Uterus (tissue), 4 donors: ENCODE data around the gene PARD3. TPM values are rescaled to one million over a fixed set of nuclear protein-coding genes. Genes with fewer than 3 reads are reported as not detected.

Experiments used
- DNase-seq, 2 donors: peaks; one replicate each; pipeline ENCODE4 v3.0.0-alpha.2; 2019 to 2020
- H3K27ac ChIP-seq, 2 donors: fragments of 200-600 bp; sonication (generic); 1 replicate in 1 of 2; 2 replicates in 1 of 2; pipeline ENCODE4 v1.5.1; 2016 to 2018
- H3K27me3 ChIP-seq, 2 donors: fragments of 200-600 bp; sonication (generic); one replicate each; pipeline ENCODE4 v1.5.1; 2018 to 2019; ENCODE audit warnings: control low read depth in 1 of 2
- H3K36me3 ChIP-seq, 2 donors: fragments of 200-600 bp; sonication (generic); one replicate each; pipeline ENCODE4 v1.5.1; 2019; ENCODE audit warnings: control low read depth in 1 of 2
- H3K4me1 ChIP-seq, 2 donors: fragments of 200-600 bp; sonication (generic); one replicate each; pipeline ENCODE4 v1.5.1; 2018 to 2019; ENCODE audit warnings: control low read depth in 1 of 2
- H3K4me3 ChIP-seq, 2 donors: fragments of 200-600 bp; sonication (generic); 1 replicate in 1 of 2; 2 replicates in 1 of 2; pipeline ENCODE4 v1.5.1; 2018 to 2019; ENCODE audit warnings: mild to moderate bottlenecking in 1 of 2
- H3K9me3 ChIP-seq, 2 donors: fragments of 200-600 bp; sonication (generic); one replicate each; pipeline ENCODE4 v1.5.1; 2019; ENCODE audit warnings: control low read depth in 1 of 2
- CTCF ChIP-seq, 4 experiments: fragments of 200-600 bp in 2 of 4; fragments of 450-650 bp in 2 of 4; sonication (generic) in 2 of 4; IDR thresholded peaks; one replicate each; pipeline ENCODE4 v1.5.1; 2016 to 2019; ENCODE audit warnings: antibody characterized with exemption in 4 of 4, mild to moderate bottlenecking in 2 of 4, moderate library complexity in 1 of 4
- POLR2A ChIP-seq, 2 donors: fragments of 450-650 bp; IDR thresholded peaks; one replicate each; pipeline ENCODE4 v1.6.1; 2016; ENCODE audit warnings: antibody characterized with exemption in 2 of 2, mild to moderate bottlenecking in 1 of 2, moderate library complexity in 1 of 2
- intact Hi-C: fragments of 100-400 bp; cut with DNase I; formaldehyde crosslinking; loops from one replicate; pipeline ENCODE4 v1.15.1; 2023; ENCODE audit warnings: low total_unique reads
- total RNA-seq, 4 donors: library from RNA; depleted of rRNA in 3 of 4; stranded (reverse); fragments of >200 nt in 3 of 4; gene quantifications; one replicate each; pipeline versions ENCODE4 v1.1.0 to v1.2.4, GENCODE V29; 2014 to 2023
- donor health status: DM: yes; HTN: yes; CAD: no.

Gene PARD3
- total RNA-seq, 4 donors from 2014 or later, result 42.1 to 96.1 (median 51.5) TPM

GRCh38 chr10:34535872-34536271 lies 279.2 kb downstream of the PARD3 start:
- Histone ChIP-seq H3K9me3 (no peaks in the 10 kb centered on the region), H3K27ac (no peak overlapping the region), H3K4me1 (no peaks in the 10 kb centered on the region), H3K27me3 (no peaks in the 10 kb centered on the region), H3K4me3 (no peak overlapping the region), H3K36me3 (no peaks in the 10 kb centered on the region)
- DNase-seq, result no peak
- TF ChIP-seq CTCF (IDR thresholded peaks at IDR 0.05) (no peak), POLR2A (IDR thresholded peaks at IDR 0.05) (no peak)
- intact Hi-C loops, result no loop called here

GRCh38 chr10:34530778-34531177 lies 284.3 kb downstream of the PARD3 start:
- H3K27ac ChIP-seq, result no peak overlapping the region
- H3K4me1 ChIP-seq, result peaks cover 0 to 4% of the 10 kb centered on the region in 2 donors
- intact Hi-C loops, result no loop called here
- H3K9me3 ChIP-seq, result no peaks in the 10 kb centered on the region
- DNase-seq, result no peak
- no peak for TF ChIP-seq POLR2A (IDR thresholded peaks at IDR 0.05)
- no peak for TF ChIP-seq CTCF (IDR thresholded peaks at IDR 0.05)
- no peak overlapping the region for H3K4me3 ChIP-seq
- H3K27me3 ChIP-seq, result no peaks in the 10 kb centered on the region
- H3K36me3 ChIP-seq, result no peaks in the 10 kb centered on the region

DNA sequence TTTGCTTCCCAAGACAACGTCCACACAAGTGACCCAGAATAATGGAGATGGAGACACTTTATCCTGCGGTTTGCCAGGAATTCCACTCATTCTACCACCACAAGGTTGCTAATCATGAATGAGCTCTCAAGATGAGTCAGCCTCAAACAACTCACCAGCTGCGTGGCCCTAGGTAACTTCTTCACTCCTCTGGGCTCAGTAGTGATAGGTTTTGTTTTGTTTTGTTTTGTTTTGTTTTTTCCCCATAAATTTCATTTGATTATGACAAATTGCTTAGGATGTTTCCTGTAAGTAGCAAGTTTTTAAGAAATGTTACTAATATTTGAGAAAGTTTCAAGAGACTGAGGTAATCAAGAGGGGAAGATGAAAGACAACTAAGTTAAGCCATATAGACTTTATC lies 286.8 kb downstream of the PARD3 start:
- no peak overlapping the region for H3K4me3 ChIP-seq
- peaks cover 0 to 4% of the 10 kb centered on the region in 2 donors for H3K4me1 ChIP-seq
- DNase-seq, result no peak
- intact Hi-C loops, result no loop called here
- TF ChIP-seq POLR2A (IDR thresholded peaks at IDR 0.05) (no peak), CTCF (IDR thresholded peaks at IDR 0.05) (no peak)
- no peaks in the 10 kb centered on the region for H3K9me3 ChIP-seq
- H3K27ac ChIP-seq, result no peak overlapping the region
- no peaks in the 10 kb centered on the region for H3K36me3 ChIP-seq
- no peaks in the 10 kb centered on the region for H3K27me3 ChIP-seq

DNA sequence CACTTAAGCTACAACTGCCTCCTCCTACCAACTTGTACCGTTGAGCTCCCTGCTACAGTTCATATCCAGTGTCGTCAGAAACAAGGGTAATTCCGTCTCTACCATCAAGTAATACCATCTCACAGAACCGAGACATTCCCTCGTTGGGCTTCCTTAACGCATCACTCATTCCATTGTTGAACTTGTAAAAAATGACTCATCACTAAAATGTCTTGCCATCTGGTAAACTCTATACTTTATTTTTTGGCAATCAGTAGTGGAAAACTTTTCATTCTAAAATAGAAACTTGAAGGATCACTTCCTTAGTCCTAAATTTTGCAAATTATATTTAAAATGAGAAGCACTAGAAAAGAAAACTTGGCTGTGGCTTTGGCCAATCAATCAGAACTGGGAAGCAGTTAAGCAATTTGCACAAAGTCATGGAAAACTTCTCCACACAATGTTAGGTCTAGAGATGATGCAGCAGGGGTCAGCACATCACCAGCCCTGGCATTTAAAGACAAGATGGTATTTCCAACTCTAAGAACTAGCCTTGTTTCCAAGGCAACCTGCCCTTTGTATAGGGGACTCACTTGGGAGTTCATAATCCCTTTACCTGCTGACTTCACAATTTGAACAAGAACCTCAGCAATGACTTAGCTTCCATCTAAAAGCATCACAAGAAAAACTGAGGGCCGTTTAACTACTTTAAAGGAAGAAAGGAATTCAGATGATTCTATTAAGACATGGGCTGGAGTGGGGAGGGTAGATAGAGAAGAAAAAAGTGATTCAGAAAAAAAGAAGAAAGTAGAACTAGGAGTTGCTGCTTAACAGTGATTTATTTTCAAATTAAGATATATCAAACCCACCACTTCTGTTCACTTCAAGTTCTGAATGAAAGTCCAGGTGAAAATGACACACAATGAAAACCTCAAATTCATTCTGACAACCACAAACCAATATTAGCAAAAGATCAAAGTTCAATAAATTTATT lies 288.1 kb downstream of the PARD3 start:
- intact Hi-C loops, result no loop called here
- no peak overlapping the region for H3K27ac ChIP-seq
- no peaks in the 10 kb centered on the region for H3K27me3 ChIP-seq
- no peak overlapping the region for H3K4me3 ChIP-seq
- H3K9me3 ChIP-seq, result no peaks in the 10 kb centered on the region
- peaks cover 0 to 4% of the 10 kb centered on the region in 2 donors for H3K4me1 ChIP-seq
- no peak for DNase-seq
- TF ChIP-seq CTCF (IDR thresholded peaks at IDR 0.05), result no peak
- TF ChIP-seq POLR2A (IDR thresholded peaks at IDR 0.05), result no peak
- H3K36me3 ChIP-seq, result no peaks in the 10 kb centered on the region

GRCh38 chr10:34526186-34526585 lies 288.9 kb downstream of the PARD3 start:
- no peak overlapping the region for H3K4me3 ChIP-seq
- DNase-seq, result no peak
- H3K9me3 ChIP-seq, result no peaks in the 10 kb centered on the region
- no peaks in the 10 kb centered on the region for H3K36me3 ChIP-seq
- peaks cover 0 to 4% of the 10 kb centered on the region in 2 donors for H3K4me1 ChIP-seq
- H3K27me3 ChIP-seq, result no peaks in the 10 kb centered on the region
- TF ChIP-seq CTCF (IDR thresholded peaks at IDR 0.05) (no peak), POLR2A (IDR thresholded peaks at IDR 0.05) (no peak)
- H3K27ac ChIP-seq, result no peak overlapping the region
- intact Hi-C loops, result no loop called here
